ENCODE results near the gene FIGNL2.

DNA sequence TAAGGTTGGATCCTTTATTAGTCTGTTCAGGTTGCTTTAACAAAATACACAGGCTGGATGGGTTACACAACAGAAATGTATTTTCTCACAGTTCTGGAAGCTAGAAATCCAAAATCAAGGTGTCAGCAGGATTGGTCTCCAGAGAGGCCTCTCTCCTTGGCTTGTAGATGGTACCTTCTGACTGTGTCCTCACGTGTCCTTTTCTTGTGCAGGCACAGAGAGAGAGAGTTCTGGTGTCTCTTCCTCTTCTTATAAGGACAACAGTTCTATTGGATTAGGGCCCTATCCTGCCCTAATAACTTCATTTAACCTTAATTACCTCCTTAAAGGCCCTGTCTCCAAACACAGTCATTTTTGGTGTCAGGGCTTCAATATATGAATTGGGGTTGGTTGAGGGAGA lies 34.8 kb upstream of the FIGNL2 start:
- TF ChIP-seq GATA1 (IDR thresholded peaks at IDR 0.05; ENCODE audit: low read depth, low read length): no peak
- TF ChIP-seq POLR2A (IDR thresholded peaks at IDR 0.05; ENCODE audit: low read length): no peak

Data from erythroblast (primary cell).